Tibial nerve (tissue), 4 donors: ENCODE results near the gene SIGMAR1.

Experiments used
- CTCF ChIP-seq, 5 experiments: fragments of 200-600 bp in 3 of 5; fragments of 450-650 bp in 2 of 5; sonication (generic) in 3 of 5; IDR thresholded peaks; one replicate each; pipeline ENCODE4 v1.5.1; 2016 to 2019; ENCODE audit warnings: antibody characterized with exemption in 5 of 5, mild to moderate bottlenecking in 3 of 5, moderate library complexity in 2 of 5
- EP300 ChIP-seq, 2 donors: sonication (generic); formaldehyde crosslinking; IDR thresholded peaks; one replicate each; pipeline ENCODE4 v1.6.1; 2017; ENCODE audit warnings: antibody characterized with exemption in 2 of 2, mild to moderate bottlenecking in 1 of 2
- POLR2A ChIP-seq, 2 donors: fragments of 450-650 bp; IDR thresholded peaks; one replicate each; pipeline ENCODE4 v1.6.1; 2017; ENCODE audit warnings: antibody characterized with exemption in 2 of 2, mild to moderate bottlenecking in 2 of 2, moderate library complexity in 2 of 2

GRCh38 chr9:34671307-34671706 lies 33.7 kb upstream of the SIGMAR1 start:
- TF ChIP-seq EP300 (IDR thresholded peaks at IDR 0.05) (no peak), POLR2A (IDR thresholded peaks at IDR 0.05) (no peak), CTCF (IDR thresholded peaks at IDR 0.05) (no peak)
